ENCODE measurements around the gene GBA3. TPM values are rescaled to one million over a fixed set of nuclear protein-coding genes. Genes with fewer than 3 reads are reported as not detected.

Gene GBA3
- total RNA-seq, 2 donors from 2014 or later, result not detected

DNA sequence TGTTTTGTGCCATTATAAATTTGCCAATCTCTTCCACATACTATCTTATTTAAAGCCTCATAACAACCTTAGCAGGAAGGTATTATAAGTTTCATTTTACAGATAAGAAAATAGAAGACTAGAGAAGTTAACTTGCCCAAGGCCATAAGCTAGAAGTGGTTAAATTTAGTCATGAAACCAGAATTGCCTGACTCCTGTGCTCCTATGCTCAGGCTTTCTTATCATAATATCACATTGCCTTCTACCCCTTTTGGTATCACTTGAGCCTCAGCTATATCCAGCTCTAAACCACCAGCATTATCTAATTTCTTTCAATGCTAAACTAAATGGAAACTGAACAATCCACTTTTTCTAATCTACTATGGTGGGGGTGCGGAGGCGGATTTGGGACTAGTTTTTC lies 164.7 kb downstream of the GBA3 start:
- H3K4me1 ChIP-seq (ENCODE audit: control insufficient read depth in 1 of 2, low read depth in 2 of 2), result no peaks in the 10 kb centered on the region
- ATAC-seq (ENCODE audit: insufficient number of reproducible peaks, low FRiP score, low read depth) (no peak), DNase-seq (ENCODE audit: low spot score) (no peak)
- H3K36me3 ChIP-seq, result no peaks in the 10 kb centered on the region
- no peak overlapping the region for H3K27ac ChIP-seq
- TF ChIP-seq, protein P1, sequence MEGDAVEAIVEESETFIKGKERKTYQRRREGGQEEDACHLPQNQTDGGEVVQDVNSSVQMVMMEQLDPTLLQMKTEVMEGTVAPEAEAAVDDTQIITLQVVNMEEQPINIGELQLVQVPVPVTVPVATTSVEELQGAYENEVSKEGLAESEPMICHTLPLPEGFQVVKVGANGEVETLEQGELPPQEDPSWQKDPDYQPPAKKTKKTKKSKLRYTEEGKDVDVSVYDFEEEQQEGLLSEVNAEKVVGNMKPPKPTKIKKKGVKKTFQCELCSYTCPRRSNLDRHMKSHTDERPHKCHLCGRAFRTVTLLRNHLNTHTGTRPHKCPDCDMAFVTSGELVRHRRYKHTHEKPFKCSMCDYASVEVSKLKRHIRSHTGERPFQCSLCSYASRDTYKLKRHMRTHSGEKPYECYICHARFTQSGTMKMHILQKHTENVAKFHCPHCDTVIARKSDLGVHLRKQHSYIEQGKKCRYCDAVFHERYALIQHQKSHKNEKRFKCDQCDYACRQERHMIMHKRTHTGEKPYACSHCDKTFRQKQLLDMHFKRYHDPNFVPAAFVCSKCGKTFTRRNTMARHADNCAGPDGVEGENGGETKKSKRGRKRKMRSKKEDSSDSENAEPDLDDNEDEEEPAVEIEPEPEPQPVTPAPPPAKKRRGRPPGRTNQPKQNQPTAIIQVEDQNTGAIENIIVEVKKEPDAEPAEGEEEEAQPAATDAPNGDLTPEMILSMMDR (IDR thresholded peaks at IDR 0.05), result no peak
- H3K27me3 ChIP-seq (replicated peaks; ENCODE audit: insufficient read depth), result no peaks in the 10 kb centered on the region
- H3K4me3 ChIP-seq, result no peak overlapping the region
- H3K9me3 ChIP-seq, result no peaks in the 10 kb centered on the region

DNA sequence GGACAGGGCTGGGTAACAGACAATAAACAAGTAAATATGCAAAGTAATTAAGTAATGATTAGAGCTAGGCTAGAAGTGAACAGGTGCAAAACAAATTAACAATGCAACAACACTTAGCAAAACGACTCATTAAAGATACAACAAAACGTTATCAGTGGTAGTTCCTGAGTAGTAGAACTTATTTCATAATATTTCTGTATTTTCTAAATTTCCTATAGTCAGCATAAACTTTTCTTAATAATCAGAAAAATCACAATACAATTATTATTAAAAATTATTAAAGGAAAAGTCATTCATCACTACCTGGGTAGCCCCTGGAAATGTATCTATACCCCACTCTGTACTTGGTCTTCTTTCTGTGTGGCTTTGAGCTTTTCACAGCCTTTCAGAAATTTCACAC lies 166.6 kb downstream of the GBA3 start:
- TF ChIP-seq, protein P1 (IDR thresholded peaks at IDR 0.05), result no peak
- H3K4me3 ChIP-seq, result no peak overlapping the region
- H3K4me1 ChIP-seq (ENCODE audit: control insufficient read depth in 1 of 2, low read depth in 2 of 2), result no peaks in the 10 kb centered on the region
- H3K27me3 ChIP-seq (replicated peaks; ENCODE audit: insufficient read depth), result no peaks in the 10 kb centered on the region
- no peaks in the 10 kb centered on the region for H3K36me3 ChIP-seq
- no peak overlapping the region for H3K27ac ChIP-seq
- DNase-seq (ENCODE audit: low spot score) (no peak), ATAC-seq (ENCODE audit: insufficient number of reproducible peaks, low FRiP score, low read depth) (no peak)
- no peaks in the 10 kb centered on the region for H3K9me3 ChIP-seq

Other genes starting within 250 kb of the GBA3 start
- 10 to 100 TPM; 15.7 to 43.6 TPM for gene ADGRA3, start 176.9 kb upstream of the GBA3 start, total RNA-seq

All from thoracic aorta (tissue), 2 donors.